ENCODE measurements around the gene TINAG.

GRCh38 chr6:54273214-54273820 lies 34.9 kb upstream of the TINAG start:
- TF ChIP-seq CTCF (IDR thresholded peaks at IDR 0.05; ENCODE audit: insufficient read depth, low read length, poor library complexity, severe bottlenecking) (no peak), EZH2phosphoT487 (conservative IDR thresholded peaks at IDR 0.05; ENCODE audit: low read length) (no peak)
